Stomach smooth muscle (tissue), 2 donors: ENCODE measurements around the gene STX12.
A peak's percentile ranks its signal among the peaks of the same experiment; 100 is the strongest.
"Not testable (repeated sequence)": the region's sequence is repeated elsewhere in the genome, so short reads cannot be mapped to it uniquely, and the experiment has no call there.

Experiments used
- H3K27ac ChIP-seq: one replicate; pipeline ENCODE4 v1.7.0; 2013; ENCODE audit warnings: mild to moderate bottlenecking, low read length, inconsistent platforms
- H3K27me3 ChIP-seq, 2 donors: one replicate each; pipeline ENCODE4 v1.7.0; 2013; ENCODE audit warnings: low read length in 2 of 2; ENCODE audit not compliant: insufficient read depth in 2 of 2, control insufficient read depth in 1 of 2
- H3K36me3 ChIP-seq, 2 donors: one replicate each; pipeline ENCODE4 v1.7.0; 2013; ENCODE audit warnings: low read length in 2 of 2; ENCODE audit not compliant: control insufficient read depth in 2 of 2, insufficient read depth in 2 of 2
- H3K4me1 ChIP-seq: one replicate; pipeline ENCODE4 v1.7.0; 2013; ENCODE audit warnings: low read length; ENCODE audit not compliant: control insufficient read depth, insufficient read depth
- H3K4me3 ChIP-seq, 2 donors: one replicate each; pipeline ENCODE4 v1.7.0; 2013; ENCODE audit warnings: low read length in 2 of 2
- H3K9ac ChIP-seq, 2 donors: one replicate each; pipeline ENCODE4 v1.7.0; 2013; ENCODE audit warnings: low read length in 2 of 2, mild to moderate bottlenecking in 1 of 2
- H3K9me3 ChIP-seq, 2 donors: one replicate each; pipeline ENCODE4 v1.7.0; 2013; ENCODE audit warnings: low read length in 2 of 2; ENCODE audit not compliant: control insufficient read depth in 2 of 2
- donor health status: healthy.
- donor health status: Pancreatic carcinoma.

Gene STX12

DNA sequence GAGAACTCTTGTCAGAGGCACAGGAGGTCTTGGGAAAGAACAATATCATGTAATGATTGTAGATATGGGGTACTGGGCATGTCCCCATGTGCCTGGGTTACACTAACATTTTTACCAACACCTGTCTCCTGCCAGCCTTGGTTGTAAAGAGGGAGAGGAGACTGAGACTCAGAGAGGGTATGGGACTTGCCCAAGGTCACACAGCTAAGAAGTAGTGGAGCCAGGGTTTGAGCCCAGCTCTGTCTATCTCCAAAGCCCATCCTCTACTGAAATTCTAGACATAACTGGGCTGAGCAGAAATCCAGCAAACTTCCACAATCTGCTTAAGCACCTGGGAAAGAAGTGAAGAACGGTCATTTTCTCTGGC lies 96.7 kb downstream of the STX12 start:
- no peaks in the 10 kb centered on the region for H3K9me3 ChIP-seq
- H3K36me3 ChIP-seq: no peaks in the 10 kb centered on the region
- peaks cover 9% of the 10 kb centered on the region for H3K4me1 ChIP-seq
- no peak overlapping the region for H3K4me3 ChIP-seq
- H3K27ac ChIP-seq: no peak overlapping the region
- H3K9ac ChIP-seq: no peak overlapping the region
- peaks cover 10 to 11% of the 10 kb centered on the region in 2 donors for H3K27me3 ChIP-seq

DNA sequence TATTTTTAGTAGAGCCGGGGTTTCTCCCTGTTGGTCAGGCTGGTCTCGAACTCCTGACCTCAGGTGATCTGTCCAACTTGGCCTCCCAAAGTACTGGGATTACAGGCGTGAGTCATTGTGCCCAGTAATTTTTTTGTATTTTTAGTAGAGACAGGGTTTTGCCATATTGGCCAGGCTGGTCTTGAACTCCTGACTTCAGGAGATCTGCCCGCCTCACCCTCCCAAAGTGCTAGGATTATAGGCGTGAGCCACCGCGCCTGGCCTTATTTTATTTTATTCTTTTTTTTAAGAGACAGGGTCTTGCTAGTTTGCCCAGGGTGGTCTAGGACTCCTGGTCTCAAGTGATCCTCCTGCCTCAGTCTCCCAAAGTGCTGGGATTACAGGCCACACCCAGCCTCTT lies 98.1 kb downstream of the STX12 start:
- not testable (repeated sequence) for H3K9ac ChIP-seq, H3K4me1 ChIP-seq, H3K27ac ChIP-seq, H3K9me3 ChIP-seq, H3K36me3 ChIP-seq, H3K4me3 ChIP-seq
- peaks cover 10 to 11% of the 10 kb centered on the region in 2 donors for H3K27me3 ChIP-seq

GRCh38 chr1:27872059-27872801 lies 99.2 kb downstream of the STX12 start, which contains the start of gene THEMIS2:
TSS of gene THEMIS2 (plus strand) at chr1:27872544. CDS start at chr1:27872572, 28 bp downstream.
- no peaks in the 10 kb centered on the region for H3K9me3 ChIP-seq
- H3K27me3 ChIP-seq: peaks cover 10 to 11% of the 10 kb centered on the region in 2 donors
- peak within 1 kb of the TSS; percentile 19 to 47 for H3K9ac ChIP-seq
- H3K4me1 ChIP-seq: peaks cover 11% of the 10 kb centered on the region
- H3K4me3 ChIP-seq: peak within 1 kb of the TSS; percentile 73 to 78
- no peaks in the 10 kb centered on the region for H3K36me3 ChIP-seq
- H3K27ac ChIP-seq: peak within 1 kb of the TSS; percentile 37

- Histone ChIP-seq H3K27ac (peak overlapping the region; percentile 37), H3K4me1 (peaks cover 11% of the 10 kb centered on the region), H3K4me3 (peak overlapping the region; percentile 73 to 78), H3K27me3 (peaks cover 10 to 11% of the 10 kb centered on the region in 2 donors), H3K9me3 (no peaks in the 10 kb centered on the region), H3K9ac (peak overlapping the region; percentile 19 to 47), H3K36me3 (no peaks in the 10 kb centered on the region)
Measured at GRCh38 chr1:27872802-27873551, 100.0 kb downstream of the STX12 start.

DNA sequence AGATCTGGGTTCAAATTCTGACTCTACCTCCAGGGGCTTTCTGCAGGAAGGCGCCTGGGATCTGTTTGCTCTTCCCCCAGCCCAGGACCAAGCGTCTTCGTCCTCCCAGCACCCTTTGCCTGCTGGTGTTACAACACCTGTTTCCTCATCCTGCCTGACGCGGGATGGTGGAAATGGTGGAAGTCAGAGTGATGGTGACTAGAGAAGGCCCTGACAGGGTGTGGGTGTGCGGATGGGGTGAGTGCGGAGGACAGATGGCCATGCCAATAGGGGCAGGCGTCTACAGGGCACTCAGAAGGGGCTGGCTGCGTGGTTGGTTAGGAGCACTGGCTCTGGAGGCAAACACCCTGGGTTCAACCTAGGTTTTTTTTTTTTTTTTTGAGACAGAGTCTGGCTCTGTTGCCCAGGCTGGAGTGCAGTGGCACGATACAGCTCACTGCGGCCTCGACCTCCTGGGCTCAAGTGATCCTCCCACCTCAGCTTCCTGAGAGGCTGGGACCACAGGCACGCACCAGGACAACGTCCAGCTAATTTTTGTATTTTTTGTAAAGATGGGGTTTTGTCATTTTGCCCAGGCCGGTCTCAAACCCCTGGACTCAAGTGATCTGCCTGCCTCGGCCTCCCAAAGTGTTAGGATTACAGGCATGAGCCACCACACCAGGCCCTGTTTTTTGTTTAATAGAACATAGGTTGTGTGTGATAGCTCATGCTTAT lies 100.8 kb downstream of the STX12 start:
- H3K4me3 ChIP-seq: peak overlapping the region in 1 of 2 donors; percentile 73
- no peak overlapping the region for H3K27ac ChIP-seq
- no peak overlapping the region for H3K9ac ChIP-seq
- peaks cover 11% of the 10 kb centered on the region for H3K4me1 ChIP-seq
- peaks cover 10 to 11% of the 10 kb centered on the region in 2 donors for H3K27me3 ChIP-seq
- H3K9me3 ChIP-seq: no peaks in the 10 kb centered on the region
- H3K36me3 ChIP-seq: no peaks in the 10 kb centered on the region
